RPMI7951 (cell line): Measurements from ENCODE around the gene CDKN2B-AS1. TPM values are rescaled to one million over a fixed set of nuclear protein-coding genes. Genes with fewer than 3 reads are reported as not detected.

Experiments
- DNase-seq: peaks from one replicate; pipeline ENCODE4 v3.0.0-alpha.2; 2012; ENCODE audit warnings: low read depth
- total RNA-seq: library from RNA; depleted of rRNA; stranded (reverse); fragments of >200 nt; shearing (Covaris generic); gene quantifications from 2 replicates; pipeline ENCODE4 v1.2.3, GENCODE V29; 2014

The CDKN2B-AS1 gene
- total RNA-seq, 1 experiment from 2014 or later: 7.0 TPM

GRCh38 chr9:21982861-21983560 is 11.6 kb upstream of the CDKN2B-AS1 start:
- no peak for DNase-seq

GRCh38 chr9:21983561-21983935 is 11.0 kb upstream of the CDKN2B-AS1 start:
- DNase-seq: no peak

GRCh38 chr9:21984101-21984500 is 10.5 kb upstream of the CDKN2B-AS1 start:
- DNase-seq: no peak

- DNase-seq: no peak
These were observed 8.5 kb upstream of the CDKN2B-AS1 start for GRCh38 chr9:21985964-21986667.

- DNase-seq: no peak
These were observed 6.3 kb upstream of the CDKN2B-AS1 start for GRCh38 chr9:21988056-21988990.

GRCh38 chr9:21989440-21990189 is 5.0 kb upstream of the CDKN2B-AS1 start:
- DNase-seq: no peak

GRCh38 chr9:21991072-21991959 is 3.3 kb upstream of the CDKN2B-AS1 start:
- no peak for DNase-seq

GRCh38 chr9:21993007-21993406 is 1.6 kb upstream of the CDKN2B-AS1 start:
- no peak for DNase-seq

- DNase-seq: peak; percentile 86
These were observed 567 bp upstream of the CDKN2B-AS1 start, which contains the start of gene CDKN2A for GRCh38 chr9:21993893-21994555. Gene CDKN2A (minus strand): TSS chr9:21994392.

GRCh38 chr9:21995006-21995665 is 545 bp downstream of the CDKN2B-AS1 start:
- DNase-seq: peak; percentile 84

GRCh38 chr9:21995666-21996398 is 1.2 kb downstream of the CDKN2B-AS1 start:
- DNase-seq: peak; percentile 56

- no peak for DNase-seq
These were observed 1.8 kb downstream of the CDKN2B-AS1 start for GRCh38 chr9:21996438-21996837.

- DNase-seq: no peak
These were observed 2.3 kb downstream of the CDKN2B-AS1 start for GRCh38 chr9:21996858-21997257.

GRCh38 chr9:21997480-21997879 is 2.9 kb downstream of the CDKN2B-AS1 start:
- DNase-seq: no peak

GRCh38 chr9:21998026-21998425 is 3.4 kb downstream of the CDKN2B-AS1 start:
- no peak for DNase-seq

GRCh38 chr9:22002038-22002437 is 7.4 kb downstream of the CDKN2B-AS1 start:
- DNase-seq: no peak

- DNase-seq: no peak
These were observed 10.6 kb downstream of the CDKN2B-AS1 start for GRCh38 chr9:22005021-22005701.
